ENCODE data around the gene C1QB. TPM values are rescaled to one million over a fixed set of nuclear protein-coding genes. Genes with fewer than 3 reads are reported as not detected.

The C1QB gene
- total and polyA plus RNA-seq, 4 donors: 39.6 to 702 (median 431) TPM

DNA sequence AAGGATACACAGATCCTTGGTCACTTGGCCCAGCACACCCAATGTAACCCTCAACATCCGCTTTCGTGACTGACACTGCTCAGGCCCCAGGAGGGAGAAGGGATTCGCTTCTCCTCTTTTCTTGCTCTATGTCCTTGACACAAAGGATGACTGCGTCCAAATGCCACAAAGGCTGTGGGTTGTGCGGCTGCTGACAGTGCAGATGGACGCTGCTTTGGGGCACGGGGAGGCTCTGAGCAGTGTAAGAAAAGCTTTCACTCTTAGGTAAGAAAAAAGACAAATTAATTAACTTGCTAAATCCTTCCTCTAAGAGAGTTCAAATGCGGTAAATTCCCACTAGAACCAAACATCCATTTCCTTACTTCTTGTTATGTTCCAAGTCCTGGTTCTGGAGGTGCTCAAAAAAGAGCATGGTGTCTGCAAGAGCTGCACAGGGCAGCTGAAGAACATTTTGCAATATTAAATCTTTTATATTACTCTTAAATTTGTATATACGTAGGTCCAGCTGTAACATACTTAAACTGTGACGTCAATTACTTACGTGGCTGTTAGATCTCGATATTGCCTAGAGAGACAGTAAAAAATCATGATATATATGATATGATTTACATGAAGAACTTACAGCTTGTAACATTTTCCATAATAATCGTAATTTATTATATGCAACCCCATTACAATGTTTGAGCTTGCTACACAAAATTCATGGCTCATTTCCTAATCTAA is 38.2 kb downstream of the C1QB start:
- H3K9me3 ChIP-seq (ENCODE audit: control insufficient read depth in 4 of 4, insufficient read depth in 3 of 4, low read length in 3 of 4): no peaks in the 10 kb centered on the region

DNA sequence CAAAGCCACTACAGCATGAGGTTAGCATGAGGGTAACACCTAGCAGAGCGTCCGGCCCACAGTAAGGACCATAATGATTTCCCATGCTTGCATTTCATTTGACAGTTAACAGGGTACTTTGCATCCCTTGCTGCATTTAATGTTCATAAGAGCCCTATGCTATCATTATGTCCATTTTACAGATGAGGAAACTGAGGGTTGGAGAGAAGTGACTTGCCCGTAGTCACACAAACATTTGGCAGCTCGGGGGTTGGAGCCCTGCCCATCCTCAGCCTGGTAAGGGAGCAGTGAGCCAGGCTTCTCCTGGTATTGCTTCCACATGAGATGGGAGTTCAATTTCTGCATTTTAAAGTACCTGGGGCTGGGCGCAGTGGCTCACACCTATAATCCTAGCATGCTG is 41.1 kb downstream of the C1QB start:
- Histone ChIP-seq H3K27me3 (ENCODE audit: control insufficient read depth in 3 of 3, insufficient read depth in 3 of 3, low read length in 2 of 3) (no peaks in the 10 kb centered on the region), H3K4me3 (no peak overlapping the region), H3K9ac (ENCODE audit: insufficient read depth in 1 of 2, low read length in 2 of 2) (no peak overlapping the region), H3K36me3 (ENCODE audit: control insufficient read depth in 4 of 4, insufficient read depth in 4 of 4, low read length in 4 of 4) (no peaks in the 10 kb centered on the region), H3K27ac (ENCODE audit: low read depth in 1 of 2, low read length in 1 of 2) (no peak overlapping the region), H3K4me1 (ENCODE audit: control insufficient read depth in 5 of 5, insufficient read depth in 5 of 5, low read length in 5 of 5) (peaks cover 0 to 6% (median 0%) of the 10 kb centered on the region in 5 donors), H3K9me3 (ENCODE audit: control insufficient read depth in 4 of 4, insufficient read depth in 3 of 4, low read length in 3 of 4) (no peaks in the 10 kb centered on the region)
- ATAC-seq (ENCODE audit: insufficient read depth, low FRiP score): no peak
- TF ChIP-seq, protein P1, sequence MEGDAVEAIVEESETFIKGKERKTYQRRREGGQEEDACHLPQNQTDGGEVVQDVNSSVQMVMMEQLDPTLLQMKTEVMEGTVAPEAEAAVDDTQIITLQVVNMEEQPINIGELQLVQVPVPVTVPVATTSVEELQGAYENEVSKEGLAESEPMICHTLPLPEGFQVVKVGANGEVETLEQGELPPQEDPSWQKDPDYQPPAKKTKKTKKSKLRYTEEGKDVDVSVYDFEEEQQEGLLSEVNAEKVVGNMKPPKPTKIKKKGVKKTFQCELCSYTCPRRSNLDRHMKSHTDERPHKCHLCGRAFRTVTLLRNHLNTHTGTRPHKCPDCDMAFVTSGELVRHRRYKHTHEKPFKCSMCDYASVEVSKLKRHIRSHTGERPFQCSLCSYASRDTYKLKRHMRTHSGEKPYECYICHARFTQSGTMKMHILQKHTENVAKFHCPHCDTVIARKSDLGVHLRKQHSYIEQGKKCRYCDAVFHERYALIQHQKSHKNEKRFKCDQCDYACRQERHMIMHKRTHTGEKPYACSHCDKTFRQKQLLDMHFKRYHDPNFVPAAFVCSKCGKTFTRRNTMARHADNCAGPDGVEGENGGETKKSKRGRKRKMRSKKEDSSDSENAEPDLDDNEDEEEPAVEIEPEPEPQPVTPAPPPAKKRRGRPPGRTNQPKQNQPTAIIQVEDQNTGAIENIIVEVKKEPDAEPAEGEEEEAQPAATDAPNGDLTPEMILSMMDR (IDR thresholded peaks at IDR 0.05; ENCODE audit: control extremely low read depth, extremely low read depth): no peak
- 92% methylated on average over 5 of the region's 5 CpGs for WGBS, 2 donors
- DNase-seq: no peak

More for the DNA sequence above, 38.2 kb downstream of the C1QB start:
- TF ChIP-seq, protein P1 (IDR thresholded peaks at IDR 0.05; ENCODE audit: control extremely low read depth, extremely low read depth): no peak
- peaks cover 0 to 6% (median 0%) of the 10 kb centered on the region in 5 donors for H3K4me1 ChIP-seq (ENCODE audit: control insufficient read depth in 5 of 5, insufficient read depth in 5 of 5, low read length in 5 of 5)
- H3K36me3 ChIP-seq (ENCODE audit: control insufficient read depth in 4 of 4, insufficient read depth in 4 of 4, low read length in 4 of 4): no peaks in the 10 kb centered on the region
- no peak overlapping the region for H3K27ac ChIP-seq (ENCODE audit: low read depth in 1 of 2, low read length in 1 of 2)
- WGBS, 2 donors: 69 to 81% methylated on average over 13 of the region's 13 CpGs
- H3K4me3 ChIP-seq: no peak overlapping the region
- ATAC-seq (ENCODE audit: insufficient read depth, low FRiP score) (no peak), DNase-seq (no peak)
- H3K27me3 ChIP-seq (ENCODE audit: control insufficient read depth in 3 of 3, insufficient read depth in 3 of 3, low read length in 2 of 3): no peaks in the 10 kb centered on the region
- H3K9ac ChIP-seq (ENCODE audit: insufficient read depth in 1 of 2, low read length in 2 of 2): peak overlapping the region in 1 of 2 donors; percentile 7

DNA sequence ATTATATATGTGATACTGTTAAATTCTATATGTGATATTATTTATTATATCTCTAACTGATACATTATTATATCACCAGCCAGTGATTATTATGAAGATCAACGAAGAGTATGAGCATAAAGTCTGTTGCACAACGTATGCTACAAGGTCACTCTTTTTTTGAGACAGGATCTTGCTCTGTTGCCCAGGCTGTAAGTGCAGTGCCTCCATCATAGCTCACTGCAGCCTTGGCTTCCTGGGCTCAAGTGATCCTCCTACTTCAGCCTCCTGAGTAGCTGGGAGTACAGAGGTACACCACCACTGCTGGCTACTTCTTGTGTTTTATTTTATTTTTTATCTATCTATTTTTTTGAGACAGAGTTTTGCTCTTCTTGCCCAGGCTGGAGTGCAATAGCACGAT is 43.6 kb downstream of the C1QB start:
- Histone ChIP-seq H3K9me3 (ENCODE audit: control insufficient read depth in 4 of 4, insufficient read depth in 3 of 4, low read length in 3 of 4) (no peaks in the 10 kb centered on the region), H3K4me1 (ENCODE audit: control insufficient read depth in 5 of 5, insufficient read depth in 5 of 5, low read length in 5 of 5) (no peaks in the 10 kb centered on the region), H3K27ac (ENCODE audit: low read depth in 1 of 2, low read length in 1 of 2) (no peak overlapping the region), H3K36me3 (ENCODE audit: control insufficient read depth in 4 of 4, insufficient read depth in 4 of 4, low read length in 4 of 4) (no peaks in the 10 kb centered on the region), H3K4me3 (no peak overlapping the region), H3K27me3 (ENCODE audit: control insufficient read depth in 3 of 3, insufficient read depth in 3 of 3, low read length in 2 of 3) (no peaks in the 10 kb centered on the region), H3K9ac (ENCODE audit: insufficient read depth in 1 of 2, low read length in 2 of 2) (no peak overlapping the region)
- DNase-seq (no peak), ATAC-seq (ENCODE audit: insufficient read depth, low FRiP score) (no peak)
- TF ChIP-seq, protein P1 (IDR thresholded peaks at IDR 0.05; ENCODE audit: control extremely low read depth, extremely low read depth): no peak
- WGBS, 2 donors: 80 to 83% methylated on average over 3 of the region's 3 CpGs

All from lung (tissue), 12 donors.